Activated CD4-positive, alpha-beta T cell treated with anti-CD3 and anti-CD28 coated beads for 48 hours (primary cell): Measurements from ENCODE around the gene ADNP.
"Not testable (repeated sequence)": the region's sequence is repeated elsewhere in the genome, so short reads cannot be mapped to it uniquely, and the experiment has no call there.

Experiments used
- DNase-seq: peaks from one replicate; pipeline ENCODE4 v3.0.0-alpha.2; 2020

The ADNP gene

GRCh38 chr20:50931306-50932015 lies at the start of gene ADNP:
ADNP (minus strand) TSS chr20:50931437; CDS start chr20:50903996, 27,441 bp downstream.
- DNase-seq, result peak; percentile 89

- DNase-seq, result peak; percentile 68
Observed at GRCh38 chr20:50980071-50980681, 48.9 kb upstream of the ADNP start.

GRCh38 chr20:50978533-50978932 lies 47.3 kb upstream of the ADNP start:
- DNase-seq, result not testable (repeated sequence)

- no peak for DNase-seq
Observed at GRCh38 chr20:50977066-50978021, 46.1 kb upstream of the ADNP start.

GRCh38 chr20:50975701-50976330 lies 44.6 kb upstream of the ADNP start:
- DNase-seq, result no peak

- no peak for DNase-seq
Observed at GRCh38 chr20:50969912-50970311, 38.7 kb upstream of the ADNP start.

- DNase-seq, result no peak
Observed at GRCh38 chr20:50969435-50969834, 38.2 kb upstream of the ADNP start.

GRCh38 chr20:50968289-50968688 lies 37.1 kb upstream of the ADNP start:
- DNase-seq, result no peak

- no peak for DNase-seq
Observed at GRCh38 chr20:50967586-50967985, 36.3 kb upstream of the ADNP start.

GRCh38 chr20:50959543-50960126 lies 28.4 kb upstream of the ADNP start:
- DNase-seq, result no peak

GRCh38 chr20:50958615-50959542 lies 27.6 kb upstream of the ADNP start, which contains the start of gene MOCS3:
MOCS3 (plus strand) TSS chr20:50958818; CDS start chr20:50958843, 25 bp downstream.
- peak; percentile 84 for DNase-seq

- peak; percentile 91 for DNase-seq
Observed at GRCh38 chr20:50957798-50958614, 26.8 kb upstream of the ADNP start, which contains the start of gene DPM1. DPM1 (minus strand) TSS chr20:50958532; CDS start chr20:50958523, 9 bp downstream.

- no peak for DNase-seq
Observed at GRCh38 chr20:50957276-50957675, 26.0 kb upstream of the ADNP start.

- DNase-seq, result no peak
Observed at GRCh38 chr20:50953821-50954220, 22.6 kb upstream of the ADNP start.

GRCh38 chr20:50953196-50953595 lies 22.0 kb upstream of the ADNP start:
- no peak for DNase-seq

GRCh38 chr20:50948132-50948785 lies 17.0 kb upstream of the ADNP start:
- no peak for DNase-seq

GRCh38 chr20:50943069-50943468 lies 11.8 kb upstream of the ADNP start:
- no peak for DNase-seq

- DNase-seq, result no peak
Observed at GRCh38 chr20:50933589-50933988, 2.4 kb upstream of the ADNP start.

- no peak for DNase-seq
Observed at GRCh38 chr20:50932691-50933280, 1.5 kb upstream of the ADNP start.
